Keratinocyte (primary cell): Measurements from ENCODE around the gene ALDH3A1. TPM values are rescaled to one million over a fixed set of nuclear protein-coding genes. Genes with fewer than 3 reads are reported as not detected.

Experiments
- DNase-seq: peaks from one replicate; pipeline ENCODE4 v3.0.0-alpha.2; 2011; ENCODE audit warnings: low read depth, missing footprints, low spot score
- FAIRE-seq: peaks from 2 replicates; lab custom pipeline; 2011; peaks lifted over from hg19 to GRCh38; lab: Jason Lieb, UNC
- H2AFZ ChIP-seq: 2 replicates; pipeline ENCODE4 v1.6.0; 2012; ENCODE audit warnings: low read length, control low read depth, inconsistent platforms; ENCODE audit not compliant: control insufficient read depth
- H3K27ac ChIP-seq: 2 replicates; pipeline ENCODE4 v1.5.1; 2011; ENCODE audit warnings: low read length; ENCODE audit not compliant: control insufficient read depth, insufficient read depth
- H3K27me3 ChIP-seq: 3 replicates; pipeline ENCODE4 v1.6.0; 2011; ENCODE audit warnings: low read length; ENCODE audit not compliant: control insufficient read depth, insufficient read depth; ENCODE audit errors: extremely low read depth
- H3K36me3 ChIP-seq, 2 experiments: 2 replicates in 1 of 2; 3 replicates in 1 of 2; pipeline ENCODE4 v1.5.1; 2011; ENCODE audit warnings: low read length in 2 of 2, mild to moderate bottlenecking in 1 of 2; ENCODE audit not compliant: control insufficient read depth in 2 of 2, insufficient read depth in 2 of 2; ENCODE audit errors: extremely low read depth in 1 of 2
- H3K4me1 ChIP-seq: 3 replicates; pipeline ENCODE4 v1.5.1; 2011; ENCODE audit warnings: low read length; ENCODE audit not compliant: control insufficient read depth, insufficient read depth; ENCODE audit errors: extremely low read depth
- H3K4me2 ChIP-seq: 3 replicates; pipeline ENCODE4 v1.6.0; 2011; ENCODE audit warnings: low read depth, low read length; ENCODE audit not compliant: control insufficient read depth, insufficient read depth; ENCODE audit errors: extremely low read depth
- H3K4me3 ChIP-seq, 3 experiments: fragments of 200-600 bp in 1 of 3; sonication (generic) in 1 of 3; 2 replicates in 2 of 3; 3 replicates in 1 of 3; pipeline ENCODE4 v1.5.1; 2011 to 2016; ENCODE audit warnings: low read length in 3 of 3, mild to moderate bottlenecking in 3 of 3, control low read depth in 2 of 3, inconsistent platforms in 1 of 3, low read depth in 1 of 3, mixed read lengths in 1 of 3, mixed run types in 1 of 3, moderate library complexity in 1 of 3; ENCODE audit not compliant: control insufficient read depth in 2 of 3, insufficient read depth in 2 of 3; ENCODE audit errors: extremely low read depth in 1 of 3
- H3K79me2 ChIP-seq: 2 replicates; pipeline ENCODE4 v1.6.0; 2012; ENCODE audit warnings: low read length; ENCODE audit not compliant: control insufficient read depth, insufficient read depth
- H3K9ac ChIP-seq: 3 replicates; pipeline ENCODE4 v1.6.0; 2011; ENCODE audit warnings: low read length; ENCODE audit not compliant: control insufficient read depth, insufficient read depth; ENCODE audit errors: extremely low read depth
- H3K9me1 ChIP-seq: 3 replicates; pipeline ENCODE4 v1.6.0; 2011; ENCODE audit warnings: low read length; ENCODE audit not compliant: control insufficient read depth, insufficient read depth; ENCODE audit errors: extremely low read depth
- H3K9me3 ChIP-seq: 2 replicates; pipeline ENCODE4 v1.5.1; 2012; ENCODE audit warnings: low read depth, low read length; ENCODE audit not compliant: control insufficient read depth
- H4K20me1 ChIP-seq: 3 replicates; pipeline ENCODE4 v1.6.0; 2011; ENCODE audit warnings: low read length; ENCODE audit not compliant: control insufficient read depth, insufficient read depth; ENCODE audit errors: extremely low read depth
- EZH2 ChIP-seq: IDR thresholded peaks from one replicate; pipeline ENCODE4 v1.6.1; 2012; ENCODE audit warnings: inconsistent platforms, mild to moderate bottlenecking, low read length, moderate library complexity
- dilution Hi-C: fragments of 300-500 bp; cut with MboI; formaldehyde crosslinking; loops from one replicate; pipeline ENCODE4 v1.7.0; 2020; ENCODE audit warnings: low sequenced_read_pairs; ENCODE audit not compliant: extremely low pct_ligation_motif_present
- polyA plus RNA-seq, 5 experiments: library from polyadenylated mRNA; depleted of rRNA in 3 of 5; stranded (reverse) in 3 of 5; stranded (forward) in 1 of 5; unstranded in 1 of 5; fragments of >200 nt; gene quantifications; 1 replicate in 1 of 5; 2 replicates in 3 of 5; 3 replicates in 1 of 5; pipeline versions ENCODE4 v1.2.1 to v1.2.3, GENCODE V29; 2011 to 2012; ENCODE audit warnings: missing spikeins in 2 of 5, low read depth in 1 of 5, low replicate concordance in 1 of 5
- TF ChIP-seq, protein P1 (sequence below), 3 experiments: IDR thresholded peaks in 1 of 3; conservative IDR thresholded peaks in 1 of 3; optimal IDR thresholded peaks in 1 of 3; 2 replicates in 2 of 3; 3 replicates in 1 of 3; pipeline versions ENCODE3 to v1.5.1; 2011; ENCODE audit warnings: low read length in 3 of 3, mild to moderate bottlenecking in 3 of 3, moderate library complexity in 2 of 3, control low read depth in 1 of 3, inconsistent platforms in 1 of 3; ENCODE audit not compliant: insufficient read depth in 2 of 3; ENCODE audit errors: extremely low read depth in 1 of 3

The ALDH3A1 gene
- polyA plus RNA-seq, 1 donor (not counting 4 experiments of a cell fraction or from before 2014, with no cell fraction given), result 5.8 TPM

DNA sequence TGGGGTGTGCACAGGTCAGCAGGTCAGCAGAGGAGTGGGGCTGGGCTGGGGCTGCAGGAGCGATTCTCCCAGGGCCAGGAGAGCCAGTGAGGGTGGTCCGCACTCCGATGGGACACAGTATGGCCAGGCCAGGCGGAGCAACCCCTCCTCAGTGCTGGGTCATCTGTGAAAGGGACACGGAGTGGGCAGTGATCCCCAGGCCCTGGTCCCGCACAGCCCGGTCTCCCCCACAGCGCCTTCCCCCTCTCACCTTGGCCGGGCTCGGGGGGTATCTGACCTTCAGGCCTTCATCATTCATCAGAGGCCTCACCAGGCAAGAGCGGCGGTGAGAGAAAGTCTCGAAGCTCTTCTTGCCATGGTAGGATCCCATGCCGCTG, 10.0 kb downstream of the ALDH3A1 start:
- Histone ChIP-seq H3K4me1 (no peaks in the 10 kb centered on the region), H3K27me3 (no peaks in the 10 kb centered on the region), H3K79me2 (no peaks in the 10 kb centered on the region), H3K27ac (no peak overlapping the region), H3K9me3 (no peaks in the 10 kb centered on the region), H4K20me1 (no peaks in the 10 kb centered on the region), H3K9me1 (no peaks in the 10 kb centered on the region), H2AFZ (no peak overlapping the region), H3K4me3 (no peak overlapping the region), H3K4me2 (no peak overlapping the region), H3K36me3 (no peaks in the 10 kb centered on the region), H3K9ac (no peak overlapping the region)
- dilution Hi-C loops, result no loop called here
- no peak for FAIRE-seq
- DNase-seq, result no peak
- TF ChIP-seq, protein P1, sequence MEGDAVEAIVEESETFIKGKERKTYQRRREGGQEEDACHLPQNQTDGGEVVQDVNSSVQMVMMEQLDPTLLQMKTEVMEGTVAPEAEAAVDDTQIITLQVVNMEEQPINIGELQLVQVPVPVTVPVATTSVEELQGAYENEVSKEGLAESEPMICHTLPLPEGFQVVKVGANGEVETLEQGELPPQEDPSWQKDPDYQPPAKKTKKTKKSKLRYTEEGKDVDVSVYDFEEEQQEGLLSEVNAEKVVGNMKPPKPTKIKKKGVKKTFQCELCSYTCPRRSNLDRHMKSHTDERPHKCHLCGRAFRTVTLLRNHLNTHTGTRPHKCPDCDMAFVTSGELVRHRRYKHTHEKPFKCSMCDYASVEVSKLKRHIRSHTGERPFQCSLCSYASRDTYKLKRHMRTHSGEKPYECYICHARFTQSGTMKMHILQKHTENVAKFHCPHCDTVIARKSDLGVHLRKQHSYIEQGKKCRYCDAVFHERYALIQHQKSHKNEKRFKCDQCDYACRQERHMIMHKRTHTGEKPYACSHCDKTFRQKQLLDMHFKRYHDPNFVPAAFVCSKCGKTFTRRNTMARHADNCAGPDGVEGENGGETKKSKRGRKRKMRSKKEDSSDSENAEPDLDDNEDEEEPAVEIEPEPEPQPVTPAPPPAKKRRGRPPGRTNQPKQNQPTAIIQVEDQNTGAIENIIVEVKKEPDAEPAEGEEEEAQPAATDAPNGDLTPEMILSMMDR (optimal IDR thresholded peaks at IDR 0.05 in 1 of 3, IDR thresholded peaks at IDR 0.05 in 1 of 3, conservative IDR thresholded peaks at IDR 0.05 in 1 of 3; ENCODE audit: extremely low read depth in 1 of 3, insufficient read depth in 2 of 3, low read length in 3 of 3), result no peak
- no peak for TF ChIP-seq EZH2

DNA sequence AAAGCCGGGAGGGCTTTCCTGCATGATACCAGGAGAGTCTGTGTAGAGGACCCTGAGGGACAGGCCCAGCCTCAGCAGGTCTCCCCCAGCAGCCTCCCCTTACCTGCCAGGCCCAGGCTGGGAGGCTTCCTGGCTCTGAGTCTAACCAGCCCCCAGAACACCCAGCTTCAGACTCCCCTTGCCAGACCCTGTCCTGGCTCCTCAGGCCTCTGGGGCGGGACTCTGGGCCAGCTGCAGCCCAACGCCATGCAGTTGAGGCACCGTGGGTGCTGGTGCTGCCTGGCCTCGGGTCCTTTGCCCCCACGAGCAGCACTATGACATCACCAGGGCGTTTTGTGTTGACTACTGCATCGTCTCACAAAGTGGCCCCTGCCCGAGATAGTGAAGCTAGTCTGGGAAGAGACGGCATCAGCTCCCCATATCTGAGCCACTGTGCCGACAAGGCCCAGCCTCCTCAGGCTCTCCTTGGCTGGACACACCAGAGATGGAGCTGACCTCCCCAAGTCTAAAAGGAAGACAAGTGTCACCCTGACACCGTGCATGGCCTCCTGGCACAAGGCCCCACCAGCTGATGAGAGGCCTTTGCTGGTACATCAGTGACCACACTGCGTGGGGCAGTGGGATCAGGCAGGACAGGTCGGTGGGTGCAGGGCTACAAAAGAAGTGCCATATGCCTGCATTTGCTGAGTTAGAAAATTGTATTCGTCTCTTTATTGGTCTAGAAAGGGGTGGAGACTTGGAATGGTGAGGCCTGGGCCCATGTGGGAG, 10.6 kb downstream of the ALDH3A1 start:
- no peaks in the 10 kb centered on the region for H3K79me2 ChIP-seq
- no peaks in the 10 kb centered on the region for H3K9me3 ChIP-seq
- H4K20me1 ChIP-seq, result no peaks in the 10 kb centered on the region
- FAIRE-seq (no peak), DNase-seq (no peak)
- H3K9me1 ChIP-seq, result no peaks in the 10 kb centered on the region
- no peak overlapping the region for H3K27ac ChIP-seq
- H3K4me3 ChIP-seq, result no peak overlapping the region
- no peaks in the 10 kb centered on the region for H3K36me3 ChIP-seq
- H3K27me3 ChIP-seq, result no peaks in the 10 kb centered on the region
- TF ChIP-seq EZH2, result no peak
- TF ChIP-seq, protein P1 (optimal IDR thresholded peaks at IDR 0.05 in 1 of 3, IDR thresholded peaks at IDR 0.05 in 1 of 3, conservative IDR thresholded peaks at IDR 0.05 in 1 of 3; ENCODE audit: extremely low read depth in 1 of 3, insufficient read depth in 2 of 3, low read length in 3 of 3), result no peak
- dilution Hi-C loops, result no loop called here
- H3K4me1 ChIP-seq, result no peaks in the 10 kb centered on the region
- H2AFZ ChIP-seq, result no peak overlapping the region
- H3K4me2 ChIP-seq, result no peak overlapping the region
- no peak overlapping the region for H3K9ac ChIP-seq
